HG02870 (cell line): ENCODE results near the gene OLFM1.

ENCODE experiments used
- ATAC-seq: cut with Tn5 transposase; IDR thresholded peaks from one replicate; pipeline ENCODE4 v1.9.1; 2021; ENCODE audit warnings: mild to moderate bottlenecking, moderate library complexity; ENCODE audit not compliant: unreplicated experiment

Gene OLFM1

GRCh38 chr9:135130207-135130976 is 42.9 kb downstream of the OLFM1 start:
- no peak for ATAC-seq

GRCh38 chr9:135131488-135131887 is 44.0 kb downstream of the OLFM1 start:
- ATAC-seq, result no peak

DNA sequence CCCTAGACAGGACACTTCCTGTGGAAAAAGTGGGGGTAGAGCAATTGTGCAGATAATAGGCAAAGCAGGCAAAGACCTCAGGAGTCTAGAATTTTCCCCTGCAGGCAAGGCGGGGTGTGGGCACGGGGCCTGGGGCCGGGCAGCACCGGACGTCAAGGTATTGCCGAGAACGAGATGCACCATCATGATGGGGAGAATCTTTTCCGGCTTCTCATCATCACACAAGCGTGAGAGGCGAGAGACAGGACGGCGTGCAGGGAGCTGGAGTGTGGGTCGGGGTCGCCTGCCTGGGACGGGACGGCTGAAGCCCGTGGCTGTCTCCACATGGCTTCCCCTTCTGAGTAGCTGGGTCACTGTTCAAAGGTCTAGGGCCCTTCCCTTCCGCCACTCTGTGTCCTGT is 44.5 kb downstream of the OLFM1 start:
- ATAC-seq, result no peak

GRCh38 chr9:135134268-135135022 is 47.0 kb downstream of the OLFM1 start:
- ATAC-seq, result no peak

GRCh38 chr9:135135171-135135928 is 47.9 kb downstream of the OLFM1 start:
- ATAC-seq, result no peak

DNA sequence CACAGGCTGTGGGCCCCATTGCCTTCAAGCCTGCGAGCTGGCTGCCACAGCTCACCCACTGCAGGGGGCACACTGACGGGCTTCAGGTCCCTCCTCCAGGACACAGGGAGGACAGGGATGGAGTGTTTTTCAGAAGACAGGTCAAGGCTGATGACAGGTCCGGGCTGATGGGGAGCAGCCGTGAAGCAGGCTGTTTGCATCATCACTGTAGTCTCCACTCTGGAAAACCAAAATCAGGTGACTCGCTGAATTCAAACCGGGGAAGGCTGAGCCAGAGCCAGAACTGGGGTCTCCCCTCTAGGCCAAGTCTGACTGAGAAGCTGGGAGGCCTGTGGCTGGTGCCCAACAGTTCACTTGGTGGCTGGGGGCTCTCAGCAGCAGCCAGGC is 48.5 kb downstream of the OLFM1 start:
- ATAC-seq, result no peak

DNA sequence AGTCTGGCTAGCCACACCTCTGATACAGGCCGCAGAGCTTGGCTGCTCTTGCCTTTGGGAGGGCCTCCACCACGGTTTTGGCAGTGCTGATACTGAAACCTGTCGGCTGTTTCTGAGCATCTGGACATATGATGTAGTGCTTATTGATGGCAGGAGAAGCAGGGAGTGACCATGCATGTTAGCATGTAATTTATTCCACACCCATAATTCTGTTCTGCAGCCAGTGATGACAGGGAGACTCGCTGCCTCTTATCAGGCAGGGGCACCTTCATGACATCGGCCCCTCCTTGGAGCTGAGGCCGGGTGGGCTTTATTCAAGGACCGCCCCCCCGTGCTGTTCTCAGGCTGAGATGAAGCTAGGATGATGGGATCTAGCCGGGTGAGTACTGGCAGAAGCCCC is 49.0 kb downstream of the OLFM1 start:
- no peak for ATAC-seq

GRCh38 chr9:135136991-135137832 is 49.7 kb downstream of the OLFM1 start:
- ATAC-seq, result no peak

- ATAC-seq, result no peak
Measured at GRCh38 chr9:135138078-135138855, 50.8 kb downstream of the OLFM1 start.

DNA sequence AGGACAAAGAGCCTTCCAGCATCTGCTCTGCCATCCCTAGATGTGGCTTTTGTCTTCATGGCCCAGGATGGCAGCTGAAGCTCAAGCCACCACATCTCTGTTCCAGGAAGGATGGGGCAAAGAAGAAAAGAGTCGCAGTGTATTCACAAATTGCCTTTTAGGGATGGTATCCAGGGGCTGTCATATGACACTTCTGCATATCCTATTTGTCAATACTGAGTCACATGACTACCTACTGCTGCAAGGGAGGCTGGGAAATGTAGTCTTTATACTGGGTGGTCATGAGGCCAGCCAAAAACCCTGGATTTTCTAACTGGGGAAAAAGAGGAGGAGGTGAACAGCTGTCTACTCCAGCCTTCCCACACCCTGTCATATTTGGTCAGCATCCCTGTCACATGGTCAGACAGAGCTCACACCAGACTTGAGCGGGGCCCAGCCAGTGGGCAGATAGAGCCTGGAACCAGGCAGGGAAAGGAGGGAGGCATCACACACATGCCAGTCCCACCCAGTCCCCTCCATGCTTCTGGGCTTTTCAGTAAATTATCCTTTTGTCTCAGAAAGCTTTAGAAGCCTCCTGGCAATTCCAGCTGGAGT is 52.0 kb downstream of the OLFM1 start:
- ATAC-seq, result no peak

GRCh38 chr9:135141183-135141774 is 53.8 kb downstream of the OLFM1 start:
- ATAC-seq, result no peak

- ATAC-seq, result no peak
Measured at GRCh38 chr9:135144581-135145170, 57.2 kb downstream of the OLFM1 start.

DNA sequence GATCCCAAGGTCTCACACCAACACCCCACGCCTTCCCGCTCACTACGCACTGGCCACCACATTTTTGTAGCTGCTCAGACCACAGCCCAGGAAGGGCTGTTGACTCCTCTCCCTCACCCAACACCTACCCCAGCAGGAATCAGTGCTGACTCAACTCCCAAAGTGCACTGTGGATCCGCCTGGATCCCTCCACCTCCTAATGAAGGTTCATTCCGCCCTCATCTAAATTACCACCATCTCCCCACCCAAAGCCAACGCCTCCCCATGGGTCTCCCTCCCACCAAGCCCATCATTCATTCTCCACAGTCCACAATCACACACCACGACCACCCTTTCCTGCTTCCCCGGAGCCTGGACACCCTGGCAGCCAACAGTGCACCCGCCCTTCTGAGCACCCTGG is 57.8 kb downstream of the OLFM1 start:
- ATAC-seq, result no peak

- ATAC-seq, result no peak
Measured at GRCh38 chr9:135146241-135146640, 58.8 kb downstream of the OLFM1 start.

DNA sequence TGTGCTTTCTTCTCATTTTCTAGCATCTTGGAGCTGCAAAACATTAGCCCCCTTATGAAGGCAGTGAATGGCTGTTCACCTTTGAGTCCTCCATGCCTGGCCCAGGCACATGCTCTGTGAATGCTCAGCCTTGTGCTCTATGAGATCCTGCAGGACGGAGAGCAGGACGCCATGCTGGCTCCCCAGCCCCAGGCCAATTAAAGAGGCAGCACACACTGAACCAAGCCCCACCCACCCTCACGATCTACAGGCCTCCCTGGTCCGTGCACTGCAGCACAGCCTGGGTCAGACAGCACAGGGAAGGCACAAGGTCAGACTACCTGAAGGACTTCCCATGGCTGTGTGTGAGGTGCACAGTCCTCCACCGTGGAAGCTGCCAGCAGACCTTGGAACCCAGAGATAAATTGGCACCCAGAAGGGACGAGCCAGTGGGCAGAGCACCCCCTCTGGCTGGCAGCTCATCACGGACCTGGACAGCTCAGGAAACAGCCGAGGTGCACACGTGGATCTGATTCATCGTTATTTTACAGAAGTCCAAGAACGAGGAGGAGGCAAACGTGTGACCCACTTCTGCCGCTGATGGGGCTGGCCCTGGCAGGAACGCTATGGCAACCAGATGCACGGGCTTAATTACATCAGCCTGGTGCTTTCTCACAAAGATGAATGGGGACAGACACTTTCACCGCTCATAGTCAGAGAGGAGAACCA is 59.5 kb downstream of the OLFM1 start:
- no peak for ATAC-seq

GRCh38 chr9:135147474-135147805 is 60.0 kb downstream of the OLFM1 start:
- no peak for ATAC-seq

- ATAC-seq, result no peak
Measured at GRCh38 chr9:135147938-135148337, 60.5 kb downstream of the OLFM1 start.

DNA sequence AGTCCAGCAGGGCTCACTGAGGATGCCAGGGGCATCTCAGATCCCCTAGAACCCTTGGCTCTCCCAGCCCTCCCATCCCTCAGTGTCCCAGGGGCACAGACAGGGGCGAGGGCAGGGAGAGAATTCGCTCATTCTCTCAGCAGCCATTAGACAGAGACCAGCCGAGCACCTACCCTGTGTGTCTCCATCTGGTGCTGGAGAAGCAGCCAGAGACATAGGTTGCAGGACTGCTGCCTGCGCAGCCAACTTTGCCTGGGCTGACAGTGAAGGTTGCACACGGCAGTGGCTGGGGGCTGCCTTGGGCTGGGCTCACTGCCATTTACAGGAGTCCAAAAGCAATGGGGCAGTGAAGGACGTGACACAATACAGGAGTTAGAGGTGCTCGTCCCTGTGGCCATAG is 60.9 kb downstream of the OLFM1 start:
- ATAC-seq, result no peak
